IMR-90 (cell line): ENCODE data around the gene BCAS1. TPM values are rescaled to one million over a fixed set of nuclear protein-coding genes. Genes with fewer than 3 reads are reported as not detected.

Experiments used
- ATAC-seq: fragments of 200-7000 bp; cut with Tn5 transposase; 2 replicates; pipeline ENCODE4 v1.9.1; 2020; ENCODE audit warnings: low read depth, mild to moderate bottlenecking, moderate library complexity
- BruUV-seq: library from RNA; stranded (reverse); fragments of 400-500 nt; replicated peaks from 2 replicates; lab custom pipeline; 2021; lab: Mats Ljungman, UMichigan
- CTCF ChIA-PET: fragments of 300-600 bp; formaldehyde crosslinking; extraction: SDS; loops from one replicate; lab custom pipeline; 2021; ENCODE audit warnings: antibody characterized with exemption; lab: Yijun Ruan, JAX
- POLR2A ChIA-PET: fragments of 300-600 bp; sonication (Branson Sonifier 250); formaldehyde crosslinking; loops from one replicate; lab custom pipeline; 2022; ENCODE audit warnings: antibody characterized with exemption; ENCODE audit not compliant: unreplicated experiment; lab: Charles Lee
- DNase-seq: peaks from one replicate; pipeline ENCODE4 v3.0.0; 2013
- H2AFZ ChIP-seq: replicated peaks from 2 replicates; pipeline ENCODE3; 2013; ENCODE audit warnings: low read length, mild to moderate bottlenecking; ENCODE audit not compliant: poor library complexity
- H2AK5ac ChIP-seq: 2 replicates; pipeline ENCODE4 v1.6.1; 2013; ENCODE audit warnings: low read depth, low read length, inconsistent platforms
- H2AK9ac ChIP-seq: replicated peaks from 2 replicates; pipeline ENCODE3; 2013; ENCODE audit warnings: mild to moderate bottlenecking, low read depth, low read length, moderate library complexity; ENCODE audit not compliant: poor library complexity
- H2BK120ac ChIP-seq: 2 replicates; pipeline ENCODE4 v1.6.1; 2013; ENCODE audit warnings: low read depth, low read length, inconsistent platforms
- H2BK15ac ChIP-seq: 3 replicates; pipeline ENCODE4 v1.6.1; 2013; ENCODE audit warnings: low read depth, low read length, inconsistent platforms
- H2BK20ac ChIP-seq: 2 replicates; pipeline ENCODE4 v1.6.1; 2013; ENCODE audit warnings: low read depth, mild to moderate bottlenecking, inconsistent platforms, low read length, moderate library complexity
- H2BK5ac ChIP-seq: 2 replicates; pipeline ENCODE4 v1.6.1; 2013; ENCODE audit warnings: mild to moderate bottlenecking, low read depth, low read length, inconsistent platforms; ENCODE audit not compliant: poor library complexity, severe bottlenecking
- H3K14ac ChIP-seq: replicated peaks from 2 replicates; pipeline ENCODE4 v1.6.1; 2013; ENCODE audit warnings: low read depth, low read length, inconsistent platforms
- H3K18ac ChIP-seq: 2 replicates; pipeline ENCODE4 v1.6.1; 2013; ENCODE audit warnings: low read depth, low read length, control low read depth
- H3K23ac ChIP-seq: 2 replicates; pipeline ENCODE4 v1.6.1; 2013; ENCODE audit warnings: low read depth, low read length, inconsistent platforms
- H3K27ac ChIP-seq: 2 replicates; pipeline ENCODE4 v1.5.1; 2013; ENCODE audit warnings: mild to moderate bottlenecking, control low read depth, low read length; ENCODE audit not compliant: insufficient read depth
- H3K27me3 ChIP-seq: 2 replicates; pipeline ENCODE4 v1.6.1; 2013; ENCODE audit warnings: low read length; ENCODE audit not compliant: control insufficient read depth, insufficient read depth
- H3K36me3 ChIP-seq: 2 replicates; pipeline ENCODE4 v1.6.1; 2013; ENCODE audit warnings: low read length, mixed read lengths; ENCODE audit not compliant: control insufficient read depth, insufficient read depth
- H3K4ac ChIP-seq: 2 replicates; pipeline ENCODE4 v1.6.1; 2013; ENCODE audit warnings: low read depth, low read length, inconsistent platforms
- H3K4me1 ChIP-seq: 2 replicates; pipeline ENCODE4 v1.6.1; 2013; ENCODE audit warnings: low read length, mixed read lengths; ENCODE audit not compliant: control insufficient read depth, insufficient read depth
- H3K4me2 ChIP-seq: 2 replicates; pipeline ENCODE4 v1.6.1; 2013; ENCODE audit warnings: low read depth, mild to moderate bottlenecking, control low read depth, low read length, moderate library complexity
- H3K4me3 ChIP-seq: 2 replicates; pipeline ENCODE4 v1.5.1; 2013; ENCODE audit warnings: low read depth, mild to moderate bottlenecking, control low read depth, low read length, moderate library complexity; ENCODE audit not compliant: insufficient read depth
- H3K56ac ChIP-seq: 2 replicates; pipeline ENCODE4 v1.6.1; 2013; ENCODE audit warnings: low read length, inconsistent platforms; ENCODE audit not compliant: insufficient read depth; ENCODE audit errors: extremely low read depth
- H3K79me1 ChIP-seq, 2 experiments: 2 replicates each; pipeline ENCODE4 v1.6.1; 2013; ENCODE audit warnings: low read length in 2 of 2, inconsistent platforms in 1 of 2, low read depth in 1 of 2
- H3K9ac ChIP-seq: 2 replicates; pipeline ENCODE4 v1.6.1; 2013; ENCODE audit warnings: low read depth, low read length, control low read depth
- H3K9me1 ChIP-seq: 2 replicates; pipeline ENCODE4 v1.6.1; 2013; ENCODE audit warnings: low read length, inconsistent platforms; ENCODE audit not compliant: insufficient read depth
- H3K9me3 ChIP-seq: 2 replicates; pipeline ENCODE4 v1.6.1; 2013; ENCODE audit warnings: low read length; ENCODE audit not compliant: control insufficient read depth, insufficient read depth
- H4K20me1 ChIP-seq: 2 replicates; pipeline ENCODE4 v1.6.1; 2013; ENCODE audit warnings: low read length, inconsistent platforms; ENCODE audit not compliant: insufficient read depth
- H4K5ac ChIP-seq: 2 replicates; pipeline ENCODE4 v1.6.1; 2013; ENCODE audit warnings: mild to moderate bottlenecking, low read depth, low read length, control low read depth
- H4K8ac ChIP-seq, 2 experiments: 2 replicates each; pipeline ENCODE4 v1.6.1; 2013; ENCODE audit warnings: low read depth in 2 of 2, low read length in 2 of 2, control low read depth in 1 of 2, inconsistent platforms in 1 of 2
- H4K91ac ChIP-seq: 2 replicates; pipeline ENCODE4 v1.6.1; 2013; ENCODE audit warnings: low read depth, low read length, inconsistent platforms; ENCODE audit not compliant: insufficient read depth
- BHLHE40 ChIP-seq: fragments of 150-350 bp; IDR thresholded peaks from 2 replicates; pipeline ENCODE4 v1.6.1; 2016; ENCODE audit warnings: mild to moderate bottlenecking, low read depth, low read length
- CEBPB ChIP-seq: IDR thresholded peaks from 2 replicates; pipeline ENCODE4 v1.6.1; 2012; ENCODE audit warnings: low read depth, low read length, improper control_type of control experiment
- MAZ ChIP-seq: IDR thresholded peaks from 2 replicates; pipeline ENCODE4 v1.6.1; 2012; ENCODE audit warnings: low read depth, mild to moderate bottlenecking, low read length, improper control_type of control experiment, moderate library complexity, borderline replicate concordance
- MXI1 ChIP-seq: IDR thresholded peaks from 2 replicates; pipeline ENCODE4 v1.6.1; 2012; ENCODE audit warnings: low read depth, mild to moderate bottlenecking, low read length, moderate library complexity, borderline replicate concordance
- NFE2L2 ChIP-seq: fragments of 150-350 bp; IDR thresholded peaks from 2 replicates; pipeline ENCODE4 v1.6.1; 2016; ENCODE audit warnings: low read depth, mild to moderate bottlenecking, low read length
- POLR2A ChIP-seq: IDR thresholded peaks from 2 replicates; pipeline ENCODE4 v1.6.1; 2012; ENCODE audit warnings: mild to moderate bottlenecking, low read depth, low read length
- RAD21 ChIP-seq: IDR thresholded peaks from 2 replicates; pipeline ENCODE4 v1.6.1; 2012; ENCODE audit warnings: low read length, improper control_type of control experiment
- RCOR1 ChIP-seq: IDR thresholded peaks from 2 replicates; pipeline ENCODE4 v1.6.1; 2012; ENCODE audit warnings: mild to moderate bottlenecking, low read length, improper control_type of control experiment; ENCODE audit not compliant: insufficient replicate concordance
- SMC3 ChIP-seq: fragments of 150-350 bp; IDR thresholded peaks from 2 replicates; pipeline ENCODE4 v1.6.1; 2016; ENCODE audit warnings: low read depth, mild to moderate bottlenecking, antibody characterized with exemption, low read length, moderate library complexity
- WGBS, 2 experiments: methylation state at CpG; one replicate each; pipeline versions ENCODE4 v1.1.5 to v1.1.7; 2013; ENCODE audit warnings: missing lambda C conversion rate in 2 of 2; ENCODE audit not compliant: insufficient read length in 1 of 2; ENCODE audit errors: extremely low coverage in 2 of 2; 5-methylcytosine and 5-hydroxymethylcytosine counted together
- dilution Hi-C: fragments of 300-500 bp; cut with HindIII; formaldehyde crosslinking; loops from one replicate; pipeline ENCODE4 v1.14.3; 2018; ENCODE audit warnings: low sequenced_read_pairs; ENCODE audit not compliant: unreplicated experiment
- in situ Hi-C: fragments of 300-500 bp; cut with MboI; formaldehyde crosslinking; loops from 3 replicates; pipeline ENCODE4 v1.14.3; 2019; ENCODE audit warnings: low sequenced_read_pairs, inconsistent platforms, mixed read lengths
- intact Hi-C: fragments of 100-400 bp; cut with micrococcal nuclease; formaldehyde crosslinking; loops from 2 replicates; pipeline ENCODE4 v1.10.0; 2022
- polyA plus RNA-seq, 3 experiments: library from polyadenylated mRNA; depleted of rRNA; stranded (reverse); fragments of >200 nt; gene quantifications; 2 replicates each; pipeline ENCODE4 v1.2.3, GENCODE V29; 2012; ENCODE audit warnings: low replicate concordance in 1 of 3
- total RNA-seq: library from RNA; depleted of rRNA; stranded (reverse); fragments of >200 nt; gene quantifications from 2 replicates; pipeline ENCODE4 v1.2.3, GENCODE V29; 2012
- TF ChIP-seq, protein P1 (sequence below): conservative IDR thresholded peaks from 2 replicates; pipeline ENCODE4 v1.5.1; 2012; ENCODE audit warnings: mild to moderate bottlenecking, low read depth, low read length, improper control_type of control experiment
- TF ChIP-seq, protein P2 (sequence below): fragments of 150-350 bp; IDR thresholded peaks from 2 replicates; pipeline ENCODE4 v1.6.1; 2017; ENCODE audit warnings: mild to moderate bottlenecking, antibody characterized with exemption, low read length, low read depth
- TF ChIP-seq, protein P3 (sequence below): fragments of 150-350 bp; IDR thresholded peaks from 2 replicates; pipeline ENCODE4 v1.6.1; 2016; ENCODE audit warnings: low read depth, mild to moderate bottlenecking, low read length, moderate library complexity, borderline replicate concordance

The BCAS1 gene
- total and polyA plus RNA-seq, 2 of the 4 experiments (the other 2 are of a cell fraction): under 0.01 TPM; not detected in 1

DNA sequence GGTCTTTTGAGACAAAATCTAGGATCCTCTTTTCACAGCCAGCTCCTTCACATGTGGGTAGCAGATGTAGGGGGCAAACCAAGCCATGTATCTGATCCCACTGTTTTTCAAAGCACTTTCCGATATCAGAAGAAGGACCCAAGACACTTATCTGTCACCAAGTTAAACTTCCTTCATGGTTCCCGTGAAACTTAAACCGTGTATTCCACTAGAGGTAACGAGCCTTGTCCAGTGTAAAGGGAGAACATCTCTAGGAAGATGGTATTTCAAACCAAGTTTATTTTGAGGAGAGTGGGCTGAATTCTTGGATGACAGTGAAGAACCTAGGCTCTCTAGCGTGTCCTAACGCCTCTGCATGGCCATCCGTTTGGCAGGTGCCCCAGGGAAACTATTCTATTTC, 76.3 kb downstream of the BCAS1 start:
- no peaks in the 10 kb centered on the region for H3K9me3 ChIP-seq
- ATAC-seq (no peak), DNase-seq (no peak)
- in situ Hi-C loops: loop anchor here (25.0 kb wide), 3 partner anchors 93 to 1757 kb away; no protein-coding TSS in a partner anchor
- H3K56ac ChIP-seq: no peak overlapping the region
- no peak overlapping the region for H2BK5ac ChIP-seq
- intact Hi-C loops: no loop called here
- WGBS, 2 experiments: no CpG with 5 or more reads among the region's 7 CpGs
- no peaks in the 10 kb centered on the region for H3K27me3 ChIP-seq
- no peak overlapping the region for H2AK9ac ChIP-seq
- H2BK20ac ChIP-seq: no peak overlapping the region
- TF ChIP-seq, protein P1, sequence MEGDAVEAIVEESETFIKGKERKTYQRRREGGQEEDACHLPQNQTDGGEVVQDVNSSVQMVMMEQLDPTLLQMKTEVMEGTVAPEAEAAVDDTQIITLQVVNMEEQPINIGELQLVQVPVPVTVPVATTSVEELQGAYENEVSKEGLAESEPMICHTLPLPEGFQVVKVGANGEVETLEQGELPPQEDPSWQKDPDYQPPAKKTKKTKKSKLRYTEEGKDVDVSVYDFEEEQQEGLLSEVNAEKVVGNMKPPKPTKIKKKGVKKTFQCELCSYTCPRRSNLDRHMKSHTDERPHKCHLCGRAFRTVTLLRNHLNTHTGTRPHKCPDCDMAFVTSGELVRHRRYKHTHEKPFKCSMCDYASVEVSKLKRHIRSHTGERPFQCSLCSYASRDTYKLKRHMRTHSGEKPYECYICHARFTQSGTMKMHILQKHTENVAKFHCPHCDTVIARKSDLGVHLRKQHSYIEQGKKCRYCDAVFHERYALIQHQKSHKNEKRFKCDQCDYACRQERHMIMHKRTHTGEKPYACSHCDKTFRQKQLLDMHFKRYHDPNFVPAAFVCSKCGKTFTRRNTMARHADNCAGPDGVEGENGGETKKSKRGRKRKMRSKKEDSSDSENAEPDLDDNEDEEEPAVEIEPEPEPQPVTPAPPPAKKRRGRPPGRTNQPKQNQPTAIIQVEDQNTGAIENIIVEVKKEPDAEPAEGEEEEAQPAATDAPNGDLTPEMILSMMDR: no peak
- TF ChIP-seq MXI1 (no peak), NFE2L2 (no peak), POLR2A (no peak), CEBPB (no peak), SMC3 (no peak), RAD21 (no peak), MAZ (no peak), RCOR1 (no peak), BHLHE40 (no peak)
- TF ChIP-seq, protein P2, sequence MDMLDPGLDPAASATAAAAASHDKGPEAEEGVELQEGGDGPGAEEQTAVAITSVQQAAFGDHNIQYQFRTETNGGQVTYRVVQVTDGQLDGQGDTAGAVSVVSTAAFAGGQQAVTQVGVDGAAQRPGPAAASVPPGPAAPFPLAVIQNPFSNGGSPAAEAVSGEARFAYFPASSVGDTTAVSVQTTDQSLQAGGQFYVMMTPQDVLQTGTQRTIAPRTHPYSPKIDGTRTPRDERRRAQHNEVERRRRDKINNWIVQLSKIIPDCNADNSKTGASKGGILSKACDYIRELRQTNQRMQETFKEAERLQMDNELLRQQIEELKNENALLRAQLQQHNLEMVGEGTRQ: no peak
- TF ChIP-seq, protein P3, sequence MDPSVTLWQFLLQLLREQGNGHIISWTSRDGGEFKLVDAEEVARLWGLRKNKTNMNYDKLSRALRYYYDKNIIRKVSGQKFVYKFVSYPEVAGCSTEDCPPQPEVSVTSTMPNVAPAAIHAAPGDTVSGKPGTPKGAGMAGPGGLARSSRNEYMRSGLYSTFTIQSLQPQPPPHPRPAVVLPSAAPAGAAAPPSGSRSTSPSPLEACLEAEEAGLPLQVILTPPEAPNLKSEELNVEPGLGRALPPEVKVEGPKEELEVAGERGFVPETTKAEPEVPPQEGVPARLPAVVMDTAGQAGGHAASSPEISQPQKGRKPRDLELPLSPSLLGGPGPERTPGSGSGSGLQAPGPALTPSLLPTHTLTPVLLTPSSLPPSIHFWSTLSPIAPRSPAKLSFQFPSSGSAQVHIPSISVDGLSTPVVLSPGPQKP: no peak
- H2AK5ac ChIP-seq: no peak overlapping the region
- no TSS peak for BruUV-seq
- no peak overlapping the region for H3K4ac ChIP-seq
- no peaks in the 10 kb centered on the region for H3K36me3 ChIP-seq
- H4K8ac ChIP-seq: no peak overlapping the region
- ChIA-PET POLR2A (no interaction called here), CTCF (no interaction called here)
- H2BK15ac ChIP-seq: no peak overlapping the region
- H3K14ac ChIP-seq: no peak overlapping the region
- no peaks in the 10 kb centered on the region for H3K9me1 ChIP-seq
- no peak overlapping the region for H4K5ac ChIP-seq
- no peak overlapping the region for H3K23ac ChIP-seq
- H2AFZ ChIP-seq: no peak overlapping the region
- no peak overlapping the region for H3K27ac ChIP-seq
- no peaks in the 10 kb centered on the region for H3K79me1 ChIP-seq
- no peaks in the 10 kb centered on the region for H4K20me1 ChIP-seq
- dilution Hi-C loops: no loop called here
- H3K4me2 ChIP-seq: no peak overlapping the region
- H3K18ac ChIP-seq: no peak overlapping the region
- H3K9ac ChIP-seq: no peak overlapping the region
- no peak overlapping the region for H3K4me3 ChIP-seq
- no peak overlapping the region for H4K91ac ChIP-seq
- H2BK120ac ChIP-seq: no peak overlapping the region
- no peaks in the 10 kb centered on the region for H3K4me1 ChIP-seq
